ENCODE results near the gene MRPL54. TPM values are rescaled to one million over a fixed set of nuclear protein-coding genes. Genes with fewer than 3 reads are reported as not detected.

The MRPL54 gene
- total RNA-seq (2014; rRNA removed; shearing (Covaris generic)) (88.7 and 93.1 TPM in 2 replicates), total RNA-seq (2022) (60.4 and 66.6 TPM in 2 replicates), Bru-seq, nascent RNA (percentile 60 among the genes with signal in this experiment), BruChase-seq, experiment 1, labeled RNA remaining after a 6-hour chase (percentile 67 among the genes with signal in this experiment), BruChase-seq, experiment 2, labeled RNA remaining after a 2-hour chase (percentile 60 among the genes with signal in this experiment)
- long read RNA-seq, transcript MRPL54-201 (3 exons, 626 nt) = major isoform, 29 of 30 reads
- long read RNA-seq, partial matches to known transcripts = 1 of 30 reads
- long read RNA-seq, other reads (novel, unspliced or antisense) = 0 of 30 reads

- H3K4me3 ChIP-seq (ENCODE audit: low read depth, low read length, poor library complexity, severe bottlenecking) = peak within 1 kb of the TSS; percentile 77
- intact Hi-C loops (cut with micrococcal nuclease; ENCODE audit: unreplicated experiment) = loop anchor here (5.0 kb wide), 2 partner anchors 50 to 135 kb away; partner anchors contain the start of gene CACTIN
- H3K27ac ChIP-seq (ENCODE audit: low read depth, low read length, poor library complexity, severe bottlenecking) = peak within 1 kb of the TSS; percentile 83
- no peaks in the 10 kb centered on the region for H4K20me1 ChIP-seq (ENCODE audit: insufficient read depth, low read length)
- H3K79me2 ChIP-seq (ENCODE audit: insufficient read depth, low read depth, low read length) = peaks cover 15% of the 10 kb centered on the region
- peaks cover 37% of the 10 kb centered on the region for H3K36me3 ChIP-seq (ENCODE audit: insufficient read depth, low read length)
- TSS peak; percentile 97 for BruUV-seq (replicated peaks)
- peaks cover 9% of the 10 kb centered on the region for H3K4me1 ChIP-seq (ENCODE audit: insufficient read depth, low read length, poor library complexity, severe bottlenecking)
- H2AFZ ChIP-seq (ENCODE audit: low read length) = peak within 1 kb of the TSS; percentile 71
- TF ChIP-seq EZH2phosphoT487 (IDR thresholded peaks at IDR 0.05; ENCODE audit: borderline replicate concordance, low read depth, low read length) = no peak
- TF ChIP-seq, protein P1, sequence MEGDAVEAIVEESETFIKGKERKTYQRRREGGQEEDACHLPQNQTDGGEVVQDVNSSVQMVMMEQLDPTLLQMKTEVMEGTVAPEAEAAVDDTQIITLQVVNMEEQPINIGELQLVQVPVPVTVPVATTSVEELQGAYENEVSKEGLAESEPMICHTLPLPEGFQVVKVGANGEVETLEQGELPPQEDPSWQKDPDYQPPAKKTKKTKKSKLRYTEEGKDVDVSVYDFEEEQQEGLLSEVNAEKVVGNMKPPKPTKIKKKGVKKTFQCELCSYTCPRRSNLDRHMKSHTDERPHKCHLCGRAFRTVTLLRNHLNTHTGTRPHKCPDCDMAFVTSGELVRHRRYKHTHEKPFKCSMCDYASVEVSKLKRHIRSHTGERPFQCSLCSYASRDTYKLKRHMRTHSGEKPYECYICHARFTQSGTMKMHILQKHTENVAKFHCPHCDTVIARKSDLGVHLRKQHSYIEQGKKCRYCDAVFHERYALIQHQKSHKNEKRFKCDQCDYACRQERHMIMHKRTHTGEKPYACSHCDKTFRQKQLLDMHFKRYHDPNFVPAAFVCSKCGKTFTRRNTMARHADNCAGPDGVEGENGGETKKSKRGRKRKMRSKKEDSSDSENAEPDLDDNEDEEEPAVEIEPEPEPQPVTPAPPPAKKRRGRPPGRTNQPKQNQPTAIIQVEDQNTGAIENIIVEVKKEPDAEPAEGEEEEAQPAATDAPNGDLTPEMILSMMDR (conservative IDR thresholded peaks at IDR 0.05; ENCODE audit: low read length) = no peak
- DNase-seq (ENCODE audit: low spot score) = peak; percentile 99
- H3K9me3 ChIP-seq (ENCODE audit: low read length) = no peaks in the 10 kb centered on the region
- ChIA-PET CTCF (ENCODE audit: unreplicated experiment) (interaction anchor here (0.5 kb wide), 1 partner anchor 296 kb away, joined by 3 read pairs; no protein-coding TSS in a partner anchor), POLR2A (interaction anchor here (0.5 to 1.2 kb wide), 8 partner anchors 22 to 1437 kb away, joined by 3 to 6 read pairs (median 4); partner anchors contain the start of gene EEF2)
- H3K9me2 ChIP-seq (ENCODE audit: insufficient read depth, low read length) = no peaks in the 10 kb centered on the region
- peak within 1 kb of the TSS; percentile 89 for H3K4me2 ChIP-seq (ENCODE audit: low read length)
Observed at GRCh38 chr19:3762501-3763459, at the start of gene MRPL54. Gene MRPL54 (plus strand): TSS chr19:3762682. CDS start chr19:3762701, 19 bp downstream.

DNA sequence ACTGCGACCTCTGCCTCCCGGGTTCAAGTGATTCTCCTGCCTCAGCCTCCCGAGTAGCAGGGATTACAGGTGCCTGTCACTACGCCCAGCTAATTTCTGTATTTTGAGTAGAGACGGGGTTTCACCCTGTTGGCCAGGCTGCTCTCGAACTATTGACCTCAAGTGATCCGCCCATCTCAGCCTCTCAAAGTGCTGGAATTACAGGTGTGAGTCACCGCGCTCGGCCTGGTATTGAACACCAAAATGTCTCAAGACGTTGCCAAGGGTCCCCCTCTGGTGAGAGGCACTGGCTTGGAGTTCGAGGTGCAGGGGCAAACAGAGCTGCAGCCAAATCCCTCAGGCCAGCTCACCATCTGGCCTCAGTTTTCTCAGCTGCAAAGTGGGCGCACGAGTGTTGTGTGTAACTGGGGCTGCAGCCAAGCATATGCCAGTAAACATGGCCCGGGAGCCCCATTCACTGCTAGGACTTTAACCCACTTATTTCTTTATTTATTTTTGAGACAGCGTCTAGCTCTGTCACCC lies 46.3 kb upstream of the MRPL54 start:
- no peaks in the 10 kb centered on the region for H3K79me2 ChIP-seq (ENCODE audit: insufficient read depth, low read depth, low read length)
- H3K9me2 ChIP-seq (ENCODE audit: insufficient read depth, low read length) = no peaks in the 10 kb centered on the region
- H3K4me1 ChIP-seq (ENCODE audit: insufficient read depth, low read length, poor library complexity, severe bottlenecking) = no peaks in the 10 kb centered on the region
- CTCF ChIA-PET (ENCODE audit: unreplicated experiment) = no interaction called here
- no peak overlapping the region for H3K4me3 ChIP-seq (ENCODE audit: low read depth, low read length, poor library complexity, severe bottlenecking)
- no peak for DNase-seq (ENCODE audit: low spot score)
- POLR2A ChIA-PET = no interaction called here
- BruUV-seq (replicated peaks) = no TSS peak
- no peak for TF ChIP-seq EZH2phosphoT487 (IDR thresholded peaks at IDR 0.05; ENCODE audit: borderline replicate concordance, low read depth, low read length)
- TF ChIP-seq, protein P1 (conservative IDR thresholded peaks at IDR 0.05; ENCODE audit: low read length) = no peak
- no peaks in the 10 kb centered on the region for H3K9me3 ChIP-seq (ENCODE audit: low read length)
- no peak overlapping the region for H3K4me2 ChIP-seq (ENCODE audit: low read length)
- no peak overlapping the region for H3K27ac ChIP-seq (ENCODE audit: low read depth, low read length, poor library complexity, severe bottlenecking)
- H3K36me3 ChIP-seq (ENCODE audit: insufficient read depth, low read length) = no peaks in the 10 kb centered on the region
- no peaks in the 10 kb centered on the region for H4K20me1 ChIP-seq (ENCODE audit: insufficient read depth, low read length)
- intact Hi-C loops (cut with micrococcal nuclease; ENCODE audit: unreplicated experiment) = no loop called here
- H2AFZ ChIP-seq (ENCODE audit: low read length) = no peak overlapping the region
